ENCODE data around the gene PSD. TPM values are rescaled to one million over a fixed set of nuclear protein-coding genes. Genes with fewer than 3 reads are reported as not detected.

PSD gene
- polyA plus RNA-seq, 1 donor from 2014 or later = 68.8 TPM

DNA sequence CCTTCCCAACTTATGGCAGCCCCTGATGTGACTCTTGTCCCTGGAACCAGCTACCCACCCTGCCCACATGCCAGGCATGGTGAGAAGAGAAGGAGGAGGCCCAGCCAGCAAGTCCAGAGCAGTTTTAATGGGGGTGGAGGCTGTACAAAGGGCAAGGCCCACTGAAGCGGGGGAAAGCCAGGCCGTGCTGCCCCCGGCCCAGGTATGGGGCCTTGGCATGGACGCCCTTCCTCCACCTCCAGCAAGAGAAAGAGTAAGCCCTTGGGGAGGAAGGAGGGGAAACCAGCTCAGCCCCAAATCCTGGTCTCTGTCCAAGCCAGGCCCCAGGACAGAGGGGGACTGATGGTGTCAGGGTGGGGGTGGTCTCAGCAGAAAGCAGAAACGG lies 16.1 kb downstream of the PSD start:
- Histone ChIP-seq H3K4me3 (ENCODE audit: low read length) (no peak overlapping the region), H3K9me3 (ENCODE audit: low read length) (no peaks in the 10 kb centered on the region), H4K20me1 (ENCODE audit: insufficient read depth) (no peaks in the 10 kb centered on the region), H3K4me2 (ENCODE audit: low read length) (no peak overlapping the region), H3K36me3 (ENCODE audit: insufficient read depth, low read length) (no peaks in the 10 kb centered on the region), H3F3A (ENCODE audit: insufficient read depth, low read length, poor library complexity, severe bottlenecking) (no peaks in the 10 kb centered on the region), H3K9ac (ENCODE audit: low read length) (no peak overlapping the region), H2AFZ (ENCODE audit: low read depth, low read length) (no peak overlapping the region), H3K27me3 (ENCODE audit: insufficient read depth, low read depth, low read length) (no peaks in the 10 kb centered on the region), H3K9me2 (ENCODE audit: insufficient read depth, low read length) (no peaks in the 10 kb centered on the region), H3K79me2 (replicated peaks; ENCODE audit: insufficient read depth, low read length) (no peaks in the 10 kb centered on the region), H3K27ac (ENCODE audit: low read length) (no peak overlapping the region)
- TF ChIP-seq MXI1 (conservative IDR thresholded peaks at IDR 0.05; ENCODE audit: poor library complexity, severe bottlenecking) = no peak
- no peak for TF ChIP-seq EZH2 (IDR thresholded peaks at IDR 0.05; ENCODE audit: borderline replicate concordance, insufficient read depth, low read length, poor library complexity, severe bottlenecking)
- no peak for TF ChIP-seq SMC3 (conservative IDR thresholded peaks at IDR 0.05; ENCODE audit: poor library complexity)
- TF ChIP-seq TAF1 (IDR thresholded peaks at IDR 0.05; ENCODE audit: low read depth) = no peak
- TF ChIP-seq, protein P1, sequence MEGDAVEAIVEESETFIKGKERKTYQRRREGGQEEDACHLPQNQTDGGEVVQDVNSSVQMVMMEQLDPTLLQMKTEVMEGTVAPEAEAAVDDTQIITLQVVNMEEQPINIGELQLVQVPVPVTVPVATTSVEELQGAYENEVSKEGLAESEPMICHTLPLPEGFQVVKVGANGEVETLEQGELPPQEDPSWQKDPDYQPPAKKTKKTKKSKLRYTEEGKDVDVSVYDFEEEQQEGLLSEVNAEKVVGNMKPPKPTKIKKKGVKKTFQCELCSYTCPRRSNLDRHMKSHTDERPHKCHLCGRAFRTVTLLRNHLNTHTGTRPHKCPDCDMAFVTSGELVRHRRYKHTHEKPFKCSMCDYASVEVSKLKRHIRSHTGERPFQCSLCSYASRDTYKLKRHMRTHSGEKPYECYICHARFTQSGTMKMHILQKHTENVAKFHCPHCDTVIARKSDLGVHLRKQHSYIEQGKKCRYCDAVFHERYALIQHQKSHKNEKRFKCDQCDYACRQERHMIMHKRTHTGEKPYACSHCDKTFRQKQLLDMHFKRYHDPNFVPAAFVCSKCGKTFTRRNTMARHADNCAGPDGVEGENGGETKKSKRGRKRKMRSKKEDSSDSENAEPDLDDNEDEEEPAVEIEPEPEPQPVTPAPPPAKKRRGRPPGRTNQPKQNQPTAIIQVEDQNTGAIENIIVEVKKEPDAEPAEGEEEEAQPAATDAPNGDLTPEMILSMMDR (IDR thresholded peaks at IDR 0.05; ENCODE audit: poor library complexity, severe bottlenecking) = no peak
- TF ChIP-seq POLR2AphosphoS5 (IDR thresholded peaks at IDR 0.05) = no peak
- TF ChIP-seq RAD21 (conservative IDR thresholded peaks at IDR 0.05) = no peak
- TF ChIP-seq EP300 (conservative IDR thresholded peaks at IDR 0.05; ENCODE audit: poor library complexity, severe bottlenecking) = no peak
- TF ChIP-seq, protein P2, sequence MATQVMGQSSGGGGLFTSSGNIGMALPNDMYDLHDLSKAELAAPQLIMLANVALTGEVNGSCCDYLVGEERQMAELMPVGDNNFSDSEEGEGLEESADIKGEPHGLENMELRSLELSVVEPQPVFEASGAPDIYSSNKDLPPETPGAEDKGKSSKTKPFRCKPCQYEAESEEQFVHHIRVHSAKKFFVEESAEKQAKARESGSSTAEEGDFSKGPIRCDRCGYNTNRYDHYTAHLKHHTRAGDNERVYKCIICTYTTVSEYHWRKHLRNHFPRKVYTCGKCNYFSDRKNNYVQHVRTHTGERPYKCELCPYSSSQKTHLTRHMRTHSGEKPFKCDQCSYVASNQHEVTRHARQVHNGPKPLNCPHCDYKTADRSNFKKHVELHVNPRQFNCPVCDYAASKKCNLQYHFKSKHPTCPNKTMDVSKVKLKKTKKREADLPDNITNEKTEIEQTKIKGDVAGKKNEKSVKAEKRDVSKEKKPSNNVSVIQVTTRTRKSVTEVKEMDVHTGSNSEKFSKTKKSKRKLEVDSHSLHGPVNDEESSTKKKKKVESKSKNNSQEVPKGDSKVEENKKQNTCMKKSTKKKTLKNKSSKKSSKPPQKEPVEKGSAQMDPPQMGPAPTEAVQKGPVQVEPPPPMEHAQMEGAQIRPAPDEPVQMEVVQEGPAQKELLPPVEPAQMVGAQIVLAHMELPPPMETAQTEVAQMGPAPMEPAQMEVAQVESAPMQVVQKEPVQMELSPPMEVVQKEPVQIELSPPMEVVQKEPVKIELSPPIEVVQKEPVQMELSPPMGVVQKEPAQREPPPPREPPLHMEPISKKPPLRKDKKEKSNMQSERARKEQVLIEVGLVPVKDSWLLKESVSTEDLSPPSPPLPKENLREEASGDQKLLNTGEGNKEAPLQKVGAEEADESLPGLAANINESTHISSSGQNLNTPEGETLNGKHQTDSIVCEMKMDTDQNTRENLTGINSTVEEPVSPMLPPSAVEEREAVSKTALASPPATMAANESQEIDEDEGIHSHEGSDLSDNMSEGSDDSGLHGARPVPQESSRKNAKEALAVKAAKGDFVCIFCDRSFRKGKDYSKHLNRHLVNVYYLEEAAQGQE (IDR thresholded peaks at IDR 0.05; ENCODE audit: borderline replicate concordance) = no peak

DNA sequence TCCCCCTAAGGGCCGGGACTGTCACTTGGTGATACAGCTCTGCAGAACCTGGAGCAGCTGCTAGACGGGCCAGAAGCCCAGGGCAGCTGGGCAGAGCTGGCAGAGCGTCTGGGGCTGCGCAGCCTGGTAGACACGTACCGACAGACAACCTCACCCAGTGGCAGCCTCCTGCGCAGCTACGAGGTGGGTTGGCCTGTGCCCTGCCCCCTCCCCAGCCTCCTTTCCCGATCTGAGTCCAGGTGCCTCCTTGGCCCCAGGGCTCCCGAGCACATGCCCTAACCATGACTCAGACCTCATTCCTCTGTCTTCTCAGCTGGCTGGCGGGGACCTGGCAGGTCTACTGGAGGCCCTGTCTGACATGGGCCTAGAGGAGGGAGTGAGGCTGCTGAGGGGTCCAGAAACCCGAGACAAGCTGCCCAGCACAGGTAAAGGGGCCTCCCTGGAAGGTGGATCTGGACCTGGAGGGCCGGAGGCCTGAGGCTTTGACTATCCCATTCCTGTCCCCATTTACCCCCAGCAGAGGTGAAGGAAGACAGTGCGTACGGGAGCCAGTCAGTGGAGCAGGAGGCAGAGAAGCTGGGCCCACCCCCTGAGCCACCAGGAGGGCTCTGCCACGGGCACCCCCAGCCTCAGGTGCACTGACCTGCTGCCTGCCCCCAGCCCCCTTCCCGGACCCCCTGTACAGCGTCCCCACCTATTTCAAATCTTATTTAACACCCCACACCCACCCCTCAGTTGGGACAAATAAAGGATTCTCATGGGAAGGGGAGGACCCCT lies 16.7 kb downstream of the PSD start:
- H3K36me3 ChIP-seq (ENCODE audit: insufficient read depth, low read length) = no peaks in the 10 kb centered on the region
- no peaks in the 10 kb centered on the region for H3K9me2 ChIP-seq (ENCODE audit: insufficient read depth, low read length)
- H3K27me3 ChIP-seq (ENCODE audit: insufficient read depth, low read depth, low read length) = no peaks in the 10 kb centered on the region
- no peak for TF ChIP-seq SMC3 (conservative IDR thresholded peaks at IDR 0.05; ENCODE audit: poor library complexity)
- no peak for TF ChIP-seq TAF1 (IDR thresholded peaks at IDR 0.05; ENCODE audit: low read depth)
- no peak for TF ChIP-seq EP300 (conservative IDR thresholded peaks at IDR 0.05; ENCODE audit: poor library complexity, severe bottlenecking)
- TF ChIP-seq MXI1 (conservative IDR thresholded peaks at IDR 0.05; ENCODE audit: poor library complexity, severe bottlenecking) = no peak
- no peak for TF ChIP-seq POLR2AphosphoS5 (IDR thresholded peaks at IDR 0.05)
- no peak for TF ChIP-seq RAD21 (conservative IDR thresholded peaks at IDR 0.05)
- TF ChIP-seq, protein P2 (IDR thresholded peaks at IDR 0.05; ENCODE audit: borderline replicate concordance) = no peak
- TF ChIP-seq EZH2 (IDR thresholded peaks at IDR 0.05; ENCODE audit: borderline replicate concordance, insufficient read depth, low read length, poor library complexity, severe bottlenecking) = no peak
- TF ChIP-seq, protein P1 (IDR thresholded peaks at IDR 0.05; ENCODE audit: poor library complexity, severe bottlenecking) = no peak
- H3K9ac ChIP-seq (ENCODE audit: low read length) = no peak overlapping the region
- H3K27ac ChIP-seq (ENCODE audit: low read length) = no peak overlapping the region
- H3K4me2 ChIP-seq (ENCODE audit: low read length) = no peak overlapping the region
- H2AFZ ChIP-seq (ENCODE audit: low read depth, low read length) = no peak overlapping the region
- H3K4me3 ChIP-seq (ENCODE audit: low read length) = no peak overlapping the region
- H4K20me1 ChIP-seq (ENCODE audit: insufficient read depth) = no peaks in the 10 kb centered on the region
- H3F3A ChIP-seq (ENCODE audit: insufficient read depth, low read length, poor library complexity, severe bottlenecking) = no peaks in the 10 kb centered on the region
- H3K79me2 ChIP-seq (replicated peaks; ENCODE audit: insufficient read depth, low read length) = no peaks in the 10 kb centered on the region
- no peaks in the 10 kb centered on the region for H3K9me3 ChIP-seq (ENCODE audit: low read length)
